MM.1S (cell line): ENCODE data around the gene GZMM.

Experiments
- DNase-seq: peaks from one replicate; pipeline ENCODE4 v3.0.0-alpha.2; 2015
- H2AFZ ChIP-seq: fragments of 300-600 bp; sonication (generic); 2 replicates; pipeline ENCODE4 v1.6.0; 2016; ENCODE audit warnings: antibody characterized with exemption, low read length
- H3F3A ChIP-seq: fragments of 300-600 bp; sonication (generic); 2 replicates; pipeline ENCODE4 v1.6.1; 2016; ENCODE audit warnings: mild to moderate bottlenecking, antibody characterized with exemption, low read length, moderate library complexity, mixed read lengths; ENCODE audit not compliant: insufficient read depth
- H3K27ac ChIP-seq: fragments of 300-600 bp; sonication (generic); 2 replicates; pipeline ENCODE4 v1.5.1; 2016; ENCODE audit warnings: mild to moderate bottlenecking, low read length
- H3K27me3 ChIP-seq: fragments of 300-600 bp; sonication (generic); replicated peaks from 2 replicates; pipeline ENCODE4 v1.6.0; 2016; ENCODE audit warnings: low read length; ENCODE audit not compliant: insufficient read depth
- H3K36me3 ChIP-seq: fragments of 300-600 bp; sonication (generic); replicated peaks from 2 replicates; pipeline ENCODE4 v1.6.1; 2016; ENCODE audit warnings: mild to moderate bottlenecking, low read length, mixed read lengths; ENCODE audit not compliant: insufficient read depth
- H3K4me1 ChIP-seq: fragments of 300-600 bp; sonication (generic); 2 replicates; pipeline ENCODE4 v1.6.1; 2016; ENCODE audit warnings: low read length, mixed read lengths
- H3K4me2 ChIP-seq: fragments of 300-600 bp; sonication (generic); 2 replicates; pipeline ENCODE4 v1.6.0; 2016; ENCODE audit warnings: low read depth, low read length
- H3K4me3 ChIP-seq: fragments of 300-600 bp; sonication (generic); 2 replicates; pipeline ENCODE4 v1.5.1; 2016; ENCODE audit warnings: low read length, mixed read lengths
- H3K79me2 ChIP-seq: fragments of 300-600 bp; sonication (generic); 2 replicates; pipeline ENCODE4 v1.6.1; 2016; ENCODE audit warnings: mixed run types, low read length, mixed read lengths
- H3K9ac ChIP-seq: fragments of 300-600 bp; sonication (generic); 2 replicates; pipeline ENCODE4 v1.6.1; 2016; ENCODE audit warnings: low read length, mixed read lengths
- H3K9me2 ChIP-seq: fragments of 300-600 bp; sonication (generic); replicated peaks from 2 replicates; pipeline ENCODE4 v1.6.1; 2016; ENCODE audit warnings: mild to moderate bottlenecking, low read length, mixed read lengths; ENCODE audit not compliant: insufficient read depth
- H3K9me3 ChIP-seq: fragments of 300-600 bp; sonication (generic); replicated peaks from 2 replicates; pipeline ENCODE4 v1.6.1; 2016; ENCODE audit warnings: mild to moderate bottlenecking, low read length, mixed read lengths; ENCODE audit not compliant: insufficient read depth
- H4K20me1 ChIP-seq: fragments of 300-600 bp; sonication (generic); 2 replicates; pipeline ENCODE4 v1.6.1; 2016; ENCODE audit warnings: mild to moderate bottlenecking, low read length, moderate library complexity, mixed read lengths; ENCODE audit not compliant: insufficient read depth
- CTCF ChIP-seq: fragments of 300-600 bp; sonication (generic); IDR thresholded peaks from 2 replicates; pipeline ENCODE4 v1.5.1; 2016; ENCODE audit warnings: antibody characterized with exemption, low read length, mixed read lengths
- EZH2 ChIP-seq: fragments of 300-600 bp; sonication (generic); optimal IDR thresholded peaks from 2 replicates; pipeline ENCODE3; 2017; ENCODE audit warnings: low read depth, mild to moderate bottlenecking, antibody characterized with exemption, low read length, mixed read lengths
- EZH2phosphoT487 ChIP-seq: fragments of 300-600 bp; sonication (generic); IDR thresholded peaks from 2 replicates; pipeline ENCODE4 v1.6.1; 2018; ENCODE audit warnings: antibody characterized with exemption, low read length

GZMM gene

DNA sequence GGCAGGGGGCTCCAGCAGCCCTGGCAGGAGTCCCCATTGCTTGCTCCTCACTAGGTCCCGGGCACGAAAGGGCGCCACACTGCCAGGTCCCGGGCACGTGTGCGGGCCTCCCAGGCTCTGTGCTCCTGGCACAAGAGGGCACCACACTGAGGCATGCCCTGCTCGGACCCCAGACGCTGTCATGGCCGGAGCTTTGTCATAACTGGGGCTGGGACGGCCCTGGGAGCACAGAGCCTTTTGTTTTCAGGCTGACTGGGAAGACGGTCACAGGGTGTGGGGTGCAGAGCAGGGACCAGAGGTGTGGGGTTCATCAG, 35.9 kb downstream of the GZMM start:
- H3K79me2 ChIP-seq, result peaks cover 56% of the 10 kb centered on the region
- H4K20me1 ChIP-seq, result peaks cover 24% of the 10 kb centered on the region
- peaks cover 4% of the 10 kb centered on the region; the same call in 1 of the 2 replicates for H3K36me3 ChIP-seq

DNA sequence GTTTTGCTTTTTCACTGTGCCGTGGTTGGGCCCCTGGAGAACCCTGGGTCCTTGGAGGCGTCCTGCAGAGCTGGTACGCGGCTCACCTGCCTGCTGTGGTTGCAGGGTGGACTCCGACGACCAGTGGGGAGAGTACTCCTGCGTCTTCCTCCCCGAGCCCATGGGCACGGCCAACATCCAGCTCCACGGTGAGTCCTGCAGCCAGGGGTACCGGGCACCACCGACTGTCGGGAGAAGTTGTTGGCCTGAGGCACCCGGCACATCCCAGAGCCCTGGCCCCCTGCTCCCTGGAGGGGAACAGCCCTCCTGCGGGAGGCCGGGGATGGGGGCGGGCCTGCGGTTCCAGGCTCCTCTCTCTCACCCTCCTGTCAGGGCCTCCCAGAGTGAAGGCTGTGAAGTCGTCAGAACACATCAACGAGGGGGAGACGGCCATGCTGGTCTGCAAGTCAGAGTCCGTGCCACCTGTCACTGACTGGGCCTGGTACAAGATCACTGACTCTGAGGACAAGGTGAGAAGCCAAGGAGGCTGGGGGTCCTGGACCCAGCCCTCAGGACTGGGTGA, 36.5 kb downstream of the GZMM start:
- Histone ChIP-seq H3K9ac (no peak overlapping the region), H3K4me3 (no peak overlapping the region), H2AFZ (no peak overlapping the region), H3K4me2 (no peak overlapping the region), H3K36me3 (peaks cover 4% of the 10 kb centered on the region; the same call in 1 of the 2 replicates), H4K20me1 (peaks cover 19% of the 10 kb centered on the region), H3K9me2 (no peaks in the 10 kb centered on the region), H3F3A (no peaks in the 10 kb centered on the region), H3K9me3 (no peaks in the 10 kb centered on the region), H3K79me2 (peaks cover 51% of the 10 kb centered on the region), H3K4me1 (no peaks in the 10 kb centered on the region), H3K27me3 (no peaks in the 10 kb centered on the region), H3K27ac (no peak overlapping the region)
- TF ChIP-seq EZH2phosphoT487 (no peak), EZH2 (no peak), CTCF (no peak)
- DNase-seq, result no peak

More for the DNA sequence above, 35.9 kb downstream of the GZMM start:
- Histone ChIP-seq H3K27me3 (no peaks in the 10 kb centered on the region), H3K27ac (no peak overlapping the region), H3F3A (no peaks in the 10 kb centered on the region), H3K4me1 (no peaks in the 10 kb centered on the region), H3K9me3 (no peaks in the 10 kb centered on the region), H3K9me2 (no peaks in the 10 kb centered on the region), H3K4me3 (no peak overlapping the region), H2AFZ (no peak overlapping the region), H3K9ac (no peak overlapping the region), H3K4me2 (no peak overlapping the region)
- DNase-seq, result no peak
- TF ChIP-seq EZH2phosphoT487 (no peak), EZH2 (no peak), CTCF (no peak)

- H3K4me3 ChIP-seq, result no peak overlapping the region
- peaks cover 4% of the 10 kb centered on the region; the same call in 1 of the 2 replicates for H3K27me3 ChIP-seq
- no peak for DNase-seq
- peaks cover 40% of the 10 kb centered on the region for H3K79me2 ChIP-seq
- peaks cover 12% of the 10 kb centered on the region for H4K20me1 ChIP-seq
- no peaks in the 10 kb centered on the region for H3K4me1 ChIP-seq
- H2AFZ ChIP-seq, result no peak overlapping the region
- H3K4me2 ChIP-seq, result no peak overlapping the region
- H3K27ac ChIP-seq, result no peak overlapping the region
- no peak overlapping the region for H3K9ac ChIP-seq
- no peaks in the 10 kb centered on the region for H3K9me2 ChIP-seq
- H3K36me3 ChIP-seq, result peaks cover 4% of the 10 kb centered on the region; the same call in 1 of the 2 replicates
- no peaks in the 10 kb centered on the region for H3K9me3 ChIP-seq
- TF ChIP-seq EZH2phosphoT487 (no peak), EZH2 (no peak), CTCF (no peak)
- no peaks in the 10 kb centered on the region for H3F3A ChIP-seq
Measured at GRCh38 chr19:581399-582111, 37.7 kb downstream of the GZMM start.
